ENCODE data around the gene PTPRM.

Gene PTPRM

GRCh38 chr18:7566567-7567473 is at the start of gene PTPRM:
TSS of gene PTPRM (plus strand) at chr18:7567316. CDS start at chr18:7567819, 503 bp downstream.
- peaks cover 50% of the 10 kb centered on the region for H3K27me3 Mint-ChIP-seq

GRCh38 chr18:7517852-7518251 is 49.3 kb upstream of the PTPRM start:
- no peak for DNase-seq
- no peaks in the 10 kb centered on the region for H3K27me3 Mint-ChIP-seq
- ATAC-seq = no peak
- no peak overlapping the region for H3K4me3 Mint-ChIP-seq
- no peaks in the 10 kb centered on the region for H3K9me3 Mint-ChIP-seq
- H3K4me1 Mint-ChIP-seq = no peaks in the 10 kb centered on the region
- H3K27ac Mint-ChIP-seq = no peak overlapping the region

More at GRCh38 chr18:7566567-7567473, at the start of gene PTPRM:
- Mint-ChIP-seq H3K27ac (no peak within 1 kb of the TSS), H3K4me3 (peak within 1 kb of the TSS; percentile 47 to 71), H3K9me3 (no peaks in the 10 kb centered on the region), H3K4me1 (peaks cover 8% of the 10 kb centered on the region)
- DNase-seq (peak; percentile 60 to 66), ATAC-seq (peak; percentile 94)

- H3K4me1 Mint-ChIP-seq = no peaks in the 10 kb centered on the region
- no peaks in the 10 kb centered on the region for H3K9me3 Mint-ChIP-seq
- no peak overlapping the region for H3K4me3 Mint-ChIP-seq
- H3K27ac Mint-ChIP-seq = no peak overlapping the region
- no peaks in the 10 kb centered on the region for H3K27me3 Mint-ChIP-seq
- no peak for ATAC-seq
- no peak for DNase-seq
These were observed 46.8 kb upstream of the PTPRM start for GRCh38 chr18:7520200-7520785.

GRCh38 chr18:7521226-7521856 is 45.8 kb upstream of the PTPRM start:
- no peak overlapping the region for H3K4me3 Mint-ChIP-seq
- no peak overlapping the region for H3K27ac Mint-ChIP-seq
- H3K27me3 Mint-ChIP-seq = no peaks in the 10 kb centered on the region
- no peaks in the 10 kb centered on the region for H3K4me1 Mint-ChIP-seq
- no peak for DNase-seq
- H3K9me3 Mint-ChIP-seq = no peaks in the 10 kb centered on the region
- ATAC-seq = no peak

- Mint-ChIP-seq H3K27ac (no peak overlapping the region), H3K27me3 (no peaks in the 10 kb centered on the region), H3K4me3 (no peak overlapping the region), H3K9me3 (no peaks in the 10 kb centered on the region), H3K4me1 (no peaks in the 10 kb centered on the region)
- no peak for ATAC-seq
- no peak for DNase-seq
These were observed 43.3 kb upstream of the PTPRM start for GRCh38 chr18:7523772-7524171.

- ATAC-seq = no peak
- no peak overlapping the region for H3K4me3 Mint-ChIP-seq
- H3K27ac Mint-ChIP-seq = no peak overlapping the region
These were observed 42.3 kb upstream of the PTPRM start for GRCh38 chr18:7524786-7525185.

GRCh38 chr18:7532942-7533341 is 34.2 kb upstream of the PTPRM start:
- DNase-seq (no peak), ATAC-seq (no peak)
- Mint-ChIP-seq H3K4me1 (no peaks in the 10 kb centered on the region), H3K9me3 (peaks cover 0 to 7% of the 10 kb centered on the region in 2 donors), H3K27ac (no peak overlapping the region), H3K27me3 (no peaks in the 10 kb centered on the region), H3K4me3 (no peak overlapping the region)

More at GRCh38 chr18:7524786-7525185, 42.3 kb upstream of the PTPRM start:
- H3K27me3 Mint-ChIP-seq = no peaks in the 10 kb centered on the region
- no peaks in the 10 kb centered on the region for H3K9me3 Mint-ChIP-seq
- DNase-seq = no peak
- H3K4me1 Mint-ChIP-seq = no peaks in the 10 kb centered on the region

GRCh38 chr18:7535436-7536205 is 31.5 kb upstream of the PTPRM start:
- Mint-ChIP-seq H3K27ac (no peak overlapping the region), H3K9me3 (peaks cover 0 to 7% of the 10 kb centered on the region in 2 donors), H3K27me3 (no peaks in the 10 kb centered on the region), H3K4me3 (no peak overlapping the region), H3K4me1 (no peaks in the 10 kb centered on the region)
- DNase-seq = no peak
- no peak for ATAC-seq

- Mint-ChIP-seq H3K27me3 (no peaks in the 10 kb centered on the region), H3K4me3 (no peak overlapping the region), H3K9me3 (peaks cover 0 to 7% of the 10 kb centered on the region in 2 donors), H3K4me1 (no peaks in the 10 kb centered on the region), H3K27ac (no peak overlapping the region)
- DNase-seq (no peak), ATAC-seq (no peak)
These were observed 30.0 kb upstream of the PTPRM start for GRCh38 chr18:7537145-7537544.

GRCh38 chr18:7541835-7542234 is 25.3 kb upstream of the PTPRM start:
- Mint-ChIP-seq H3K4me1 (no peaks in the 10 kb centered on the region), H3K27ac (no peak overlapping the region), H3K9me3 (no peaks in the 10 kb centered on the region), H3K4me3 (no peak overlapping the region), H3K27me3 (no peaks in the 10 kb centered on the region)
- DNase-seq (no peak), ATAC-seq (no peak)

GRCh38 chr18:7544686-7545085 is 22.4 kb upstream of the PTPRM start:
- no peak overlapping the region for H3K27ac Mint-ChIP-seq
- no peaks in the 10 kb centered on the region for H3K9me3 Mint-ChIP-seq
- H3K4me1 Mint-ChIP-seq = no peaks in the 10 kb centered on the region
- no peaks in the 10 kb centered on the region for H3K27me3 Mint-ChIP-seq
- no peak overlapping the region for H3K4me3 Mint-ChIP-seq
- ATAC-seq (no peak), DNase-seq (no peak)

GRCh38 chr18:7545734-7546133 is 21.4 kb upstream of the PTPRM start:
- Mint-ChIP-seq H3K27me3 (no peaks in the 10 kb centered on the region), H3K27ac (no peak overlapping the region), H3K9me3 (no peaks in the 10 kb centered on the region), H3K4me1 (no peaks in the 10 kb centered on the region), H3K4me3 (no peak overlapping the region)
- DNase-seq = no peak
- no peak for ATAC-seq

- no peak overlapping the region for H3K4me3 Mint-ChIP-seq
- no peaks in the 10 kb centered on the region for H3K9me3 Mint-ChIP-seq
- H3K27me3 Mint-ChIP-seq = no peaks in the 10 kb centered on the region
- no peak overlapping the region for H3K27ac Mint-ChIP-seq
- no peaks in the 10 kb centered on the region for H3K4me1 Mint-ChIP-seq
- ATAC-seq = no peak
- no peak for DNase-seq
These were observed 18.9 kb upstream of the PTPRM start for GRCh38 chr18:7548221-7548620.

GRCh38 chr18:7548721-7549120 is 18.4 kb upstream of the PTPRM start:
- Mint-ChIP-seq H3K4me3 (no peak overlapping the region), H3K27ac (no peak overlapping the region), H3K27me3 (no peaks in the 10 kb centered on the region), H3K4me1 (no peaks in the 10 kb centered on the region), H3K9me3 (no peaks in the 10 kb centered on the region)
- ATAC-seq = no peak
- no peak for DNase-seq

- Mint-ChIP-seq H3K27me3 (no peaks in the 10 kb centered on the region), H3K9me3 (no peaks in the 10 kb centered on the region), H3K27ac (no peak overlapping the region), H3K4me3 (no peak overlapping the region), H3K4me1 (no peaks in the 10 kb centered on the region)
- DNase-seq (no peak), ATAC-seq (no peak)
These were observed 9.1 kb upstream of the PTPRM start for GRCh38 chr18:7557973-7558372.

All from stimulated activated naive CD8-positive, alpha-beta T cell treated with anti-CD3 and anti-CD28 coated beads, Interleukin-15, amount 100 ng/mL, for 72 hours (primary cell).